Tibial nerve (tissue), 4 donors: ENCODE measurements around the gene CALHM6.

Source experiments
- CTCF ChIP-seq, 5 experiments: fragments of 200-600 bp in 3 of 5; fragments of 450-650 bp in 2 of 5; sonication (generic) in 3 of 5; IDR thresholded peaks; one replicate each; pipeline ENCODE4 v1.5.1; 2016 to 2019; ENCODE audit warnings: antibody characterized with exemption in 5 of 5, mild to moderate bottlenecking in 3 of 5, moderate library complexity in 2 of 5
- EP300 ChIP-seq, 2 donors: sonication (generic); formaldehyde crosslinking; IDR thresholded peaks; one replicate each; pipeline ENCODE4 v1.6.1; 2017; ENCODE audit warnings: antibody characterized with exemption in 2 of 2, mild to moderate bottlenecking in 1 of 2
- POLR2A ChIP-seq, 2 donors: fragments of 450-650 bp; IDR thresholded peaks; one replicate each; pipeline ENCODE4 v1.6.1; 2017; ENCODE audit warnings: antibody characterized with exemption in 2 of 2, mild to moderate bottlenecking in 2 of 2, moderate library complexity in 2 of 2

DNA sequence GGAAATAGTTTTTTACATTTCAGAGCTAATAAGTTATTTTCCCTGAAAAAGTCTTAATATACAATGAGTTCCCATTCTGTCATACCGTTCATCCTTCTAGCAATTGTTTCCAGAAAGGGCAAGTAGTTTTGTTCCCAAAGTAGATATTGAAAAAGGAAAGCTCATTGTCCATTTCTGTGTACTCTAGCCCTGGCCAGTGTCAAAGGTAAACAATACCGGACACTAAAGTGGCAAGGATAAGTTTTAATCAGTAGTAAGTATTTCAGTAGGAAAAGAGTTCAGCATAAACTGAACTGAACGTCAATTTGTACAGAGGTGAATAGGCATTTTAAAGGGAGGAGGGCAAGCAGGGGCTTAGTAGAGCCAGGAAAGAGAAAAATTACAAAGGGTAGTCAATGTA, 43.5 kb upstream of the CALHM6 start:
- no peak for TF ChIP-seq CTCF (IDR thresholded peaks at IDR 0.05)
- TF ChIP-seq POLR2A (IDR thresholded peaks at IDR 0.05) = no peak
- TF ChIP-seq EP300 (IDR thresholded peaks at IDR 0.05) = no peak
